Nephron (organoid): ENCODE data around the gene BAZ1A.
"Not testable (repeated sequence)": the region's sequence is repeated elsewhere in the genome, so short reads cannot be mapped to it uniquely, and the experiment has no call there.

Source experiments
- H3K27ac Mint-ChIP-seq, 3 experiments: 2 replicates each; pipeline ENCODE4 v1.8.0; 2020; ENCODE audit warnings: mixed read lengths in 3 of 3, mild to moderate bottlenecking in 2 of 3, moderate library complexity in 1 of 3
- H3K27me3 Mint-ChIP-seq: 2 replicates; pipeline ENCODE4 v1.8.0; 2021; ENCODE audit warnings: low read depth, mild to moderate bottlenecking, moderate library complexity, mixed read lengths
- H3K36me3 Mint-ChIP-seq: 2 replicates; pipeline ENCODE4 v1.8.0; 2020; ENCODE audit warnings: low read depth, mixed read lengths
- H3K4me1 Mint-ChIP-seq: 2 replicates; pipeline ENCODE4 v1.8.0; 2020; ENCODE audit warnings: mixed read lengths
- H3K4me3 Mint-ChIP-seq, 3 experiments: 2 replicates each; pipeline ENCODE4 v1.8.0; 2020; ENCODE audit warnings: mild to moderate bottlenecking in 3 of 3, mixed read lengths in 3 of 3, moderate library complexity in 2 of 3
- H3K9me3 Mint-ChIP-seq: 2 replicates; pipeline ENCODE4 v1.8.0; 2020; ENCODE audit warnings: mixed read lengths
- TF ChIP-seq, protein P1 (sequence below), 3 experiments: fragments of 200-600 bp; sonication (generic); IDR thresholded peaks; one replicate each; pipeline ENCODE4 v1.5.0; 2021; ENCODE audit warnings: antibody characterized with exemption in 3 of 3; ENCODE audit not compliant: unreplicated experiment in 3 of 3

BAZ1A gene

DNA sequence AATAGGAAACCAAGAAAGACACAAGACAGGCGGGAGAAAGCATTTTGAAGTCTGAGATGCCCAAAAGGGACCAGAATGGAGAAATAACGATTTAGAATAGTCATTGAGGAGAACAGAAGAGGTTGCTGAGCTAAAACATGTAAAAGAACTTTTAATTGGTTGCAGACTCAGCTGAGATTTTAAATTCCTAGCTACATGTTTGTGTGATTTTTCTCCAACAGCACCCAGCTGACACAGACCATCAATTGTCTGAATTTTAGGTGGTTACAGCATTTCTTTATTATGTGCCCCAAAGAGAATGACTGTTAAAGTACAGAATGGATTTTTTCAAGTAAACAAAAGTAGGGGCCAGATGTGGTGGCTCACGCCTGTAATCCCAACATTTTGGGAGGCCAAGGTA lies 50.3 kb downstream of the BAZ1A start:
- Mint-ChIP-seq H3K9me3 (peaks cover 3% of the 10 kb centered on the region), H3K27me3 (no peaks in the 10 kb centered on the region), H3K27ac (peak overlapping the region in 1 of 3 experiments; percentile 5), H3K36me3 (peaks cover 62% of the 10 kb centered on the region), H3K4me1 (no peaks in the 10 kb centered on the region), H3K4me3 (no peak overlapping the region)
- TF ChIP-seq, protein P1, sequence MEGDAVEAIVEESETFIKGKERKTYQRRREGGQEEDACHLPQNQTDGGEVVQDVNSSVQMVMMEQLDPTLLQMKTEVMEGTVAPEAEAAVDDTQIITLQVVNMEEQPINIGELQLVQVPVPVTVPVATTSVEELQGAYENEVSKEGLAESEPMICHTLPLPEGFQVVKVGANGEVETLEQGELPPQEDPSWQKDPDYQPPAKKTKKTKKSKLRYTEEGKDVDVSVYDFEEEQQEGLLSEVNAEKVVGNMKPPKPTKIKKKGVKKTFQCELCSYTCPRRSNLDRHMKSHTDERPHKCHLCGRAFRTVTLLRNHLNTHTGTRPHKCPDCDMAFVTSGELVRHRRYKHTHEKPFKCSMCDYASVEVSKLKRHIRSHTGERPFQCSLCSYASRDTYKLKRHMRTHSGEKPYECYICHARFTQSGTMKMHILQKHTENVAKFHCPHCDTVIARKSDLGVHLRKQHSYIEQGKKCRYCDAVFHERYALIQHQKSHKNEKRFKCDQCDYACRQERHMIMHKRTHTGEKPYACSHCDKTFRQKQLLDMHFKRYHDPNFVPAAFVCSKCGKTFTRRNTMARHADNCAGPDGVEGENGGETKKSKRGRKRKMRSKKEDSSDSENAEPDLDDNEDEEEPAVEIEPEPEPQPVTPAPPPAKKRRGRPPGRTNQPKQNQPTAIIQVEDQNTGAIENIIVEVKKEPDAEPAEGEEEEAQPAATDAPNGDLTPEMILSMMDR (IDR thresholded peaks at IDR 0.05; ENCODE audit: unreplicated experiment in 3 of 3): no peak

DNA sequence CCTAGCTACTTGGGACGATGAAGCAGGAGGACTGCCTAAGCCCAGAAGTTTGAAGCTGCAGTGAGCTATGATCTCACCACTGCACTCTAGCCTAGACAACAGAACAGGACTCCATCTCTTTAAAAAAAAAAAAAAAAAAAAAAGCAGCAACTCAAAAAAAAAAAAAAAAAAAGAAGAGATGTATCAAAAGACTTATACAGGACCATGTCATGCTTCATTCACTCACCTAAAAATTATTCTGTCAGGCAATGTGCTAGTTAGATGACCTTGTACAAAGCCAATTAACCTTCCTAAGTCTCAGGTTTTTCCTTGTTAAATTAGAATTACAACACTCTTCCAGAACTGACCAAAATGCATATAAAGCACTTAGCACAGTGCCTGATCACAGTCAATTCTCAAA lies 50.9 kb downstream of the BAZ1A start:
- H3K27me3 Mint-ChIP-seq: no peaks in the 10 kb centered on the region
- H3K9me3 Mint-ChIP-seq: peaks cover 3% of the 10 kb centered on the region
- TF ChIP-seq, protein P1 (IDR thresholded peaks at IDR 0.05; ENCODE audit: unreplicated experiment in 3 of 3): no peak
- no peak overlapping the region for H3K4me3 Mint-ChIP-seq
- no peak overlapping the region for H3K27ac Mint-ChIP-seq
- peaks cover 62% of the 10 kb centered on the region for H3K36me3 Mint-ChIP-seq
- H3K4me1 Mint-ChIP-seq: no peaks in the 10 kb centered on the region

DNA sequence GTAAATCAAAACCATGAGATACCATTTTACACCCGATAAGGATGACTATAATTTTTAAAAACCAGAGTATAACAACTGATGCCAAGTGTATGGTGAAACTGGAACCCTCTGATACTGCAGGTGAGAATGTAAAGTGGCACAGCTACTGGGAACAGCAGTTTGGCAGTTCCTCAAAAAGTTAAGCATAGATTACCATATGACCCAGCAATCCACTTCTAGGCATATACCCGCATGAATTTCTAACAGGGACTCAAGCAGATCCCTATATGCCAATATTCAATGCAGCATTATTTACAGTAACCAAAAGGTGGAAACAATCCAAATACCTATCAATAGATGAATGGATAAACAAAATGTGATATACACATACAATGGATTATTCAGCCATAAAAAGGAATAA lies 57.4 kb downstream of the BAZ1A start:
- Mint-ChIP-seq H3K27me3 (no peaks in the 10 kb centered on the region), H3K9me3 (peaks cover 3% of the 10 kb centered on the region), H3K4me1 (no peaks in the 10 kb centered on the region), H3K36me3 (peaks cover 35% of the 10 kb centered on the region), H3K27ac (no peak overlapping the region), H3K4me3 (no peak overlapping the region)
- TF ChIP-seq, protein P1 (IDR thresholded peaks at IDR 0.05; ENCODE audit: unreplicated experiment in 3 of 3): no peak

DNA sequence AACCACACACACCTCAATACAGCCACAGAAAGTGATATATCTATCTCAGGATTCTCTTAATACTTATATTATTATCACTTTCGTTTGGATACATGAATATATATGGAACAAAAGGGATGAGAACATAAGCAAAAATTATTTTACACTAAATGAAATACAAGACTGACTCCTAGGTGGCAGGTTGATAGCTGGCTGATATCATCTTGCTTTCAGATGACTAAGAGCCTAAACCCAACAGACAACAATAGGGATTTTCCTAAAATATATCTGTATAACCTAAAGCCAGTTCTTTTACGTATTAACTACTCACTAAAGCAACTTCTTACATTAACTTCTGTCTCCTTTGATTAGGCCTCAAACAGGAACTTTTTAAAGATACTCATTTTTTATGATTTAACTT lies 65.1 kb downstream of the BAZ1A start:
- H3K4me3 Mint-ChIP-seq: no peak overlapping the region
- TF ChIP-seq, protein P1 (IDR thresholded peaks at IDR 0.05; ENCODE audit: unreplicated experiment in 3 of 3): no peak
- peaks cover 33% of the 10 kb centered on the region for H3K36me3 Mint-ChIP-seq
- H3K9me3 Mint-ChIP-seq: no peaks in the 10 kb centered on the region
- H3K27ac Mint-ChIP-seq: no peak overlapping the region
- H3K4me1 Mint-ChIP-seq: no peaks in the 10 kb centered on the region
- no peaks in the 10 kb centered on the region for H3K27me3 Mint-ChIP-seq

DNA sequence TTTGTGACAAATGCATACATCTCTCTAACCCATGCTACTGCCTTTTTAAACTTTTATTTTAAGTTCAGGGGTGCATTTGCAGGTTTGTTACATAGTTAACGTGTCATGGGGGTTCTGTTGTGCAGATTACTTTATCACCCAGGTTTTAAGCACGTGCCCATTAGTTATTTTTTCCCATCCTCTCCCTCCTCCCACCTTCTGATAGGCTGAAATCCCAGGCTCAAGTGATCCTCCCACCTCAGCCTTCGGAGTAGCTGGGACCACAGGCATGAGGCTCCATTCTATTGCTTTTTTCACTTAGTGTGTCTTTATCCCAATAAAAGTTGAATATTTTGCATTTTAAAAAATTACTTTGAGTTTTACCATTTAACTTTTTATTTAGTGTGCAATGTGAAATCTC lies 68.9 kb downstream of the BAZ1A start:
- Mint-ChIP-seq H3K27ac (no peak overlapping the region), H3K9me3 (no peaks in the 10 kb centered on the region), H3K27me3 (no peaks in the 10 kb centered on the region), H3K36me3 (peaks cover 55% of the 10 kb centered on the region), H3K4me3 (no peak overlapping the region), H3K4me1 (no peaks in the 10 kb centered on the region)
- TF ChIP-seq, protein P1 (IDR thresholded peaks at IDR 0.05; ENCODE audit: unreplicated experiment in 3 of 3): no peak

DNA sequence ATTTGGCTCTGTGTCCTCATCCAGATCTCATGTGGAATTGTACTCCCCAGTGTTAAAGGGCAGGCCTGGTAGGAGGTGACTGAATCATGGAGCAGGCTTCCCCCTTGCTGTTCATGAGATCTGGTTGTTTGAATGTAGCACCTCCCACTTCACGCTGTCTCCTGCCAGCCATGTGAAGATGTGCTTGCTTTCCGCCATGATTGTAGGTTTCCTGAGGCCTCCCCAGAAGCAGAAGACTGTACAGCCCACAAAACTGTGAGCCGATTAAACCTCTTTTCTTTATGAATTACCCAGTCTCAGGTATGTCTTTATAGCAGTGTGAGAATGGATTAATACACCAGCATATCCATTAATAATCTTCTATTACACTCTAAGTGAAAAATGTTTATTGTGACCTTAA lies 70.2 kb downstream of the BAZ1A start:
- Mint-ChIP-seq H3K4me3 (no peak overlapping the region), H3K27me3 (no peaks in the 10 kb centered on the region), H3K36me3 (peaks cover 66% of the 10 kb centered on the region), H3K4me1 (no peaks in the 10 kb centered on the region), H3K9me3 (peaks cover 2% of the 10 kb centered on the region), H3K27ac (no peak overlapping the region)
- TF ChIP-seq, protein P1 (IDR thresholded peaks at IDR 0.05; ENCODE audit: unreplicated experiment in 3 of 3): no peak

DNA sequence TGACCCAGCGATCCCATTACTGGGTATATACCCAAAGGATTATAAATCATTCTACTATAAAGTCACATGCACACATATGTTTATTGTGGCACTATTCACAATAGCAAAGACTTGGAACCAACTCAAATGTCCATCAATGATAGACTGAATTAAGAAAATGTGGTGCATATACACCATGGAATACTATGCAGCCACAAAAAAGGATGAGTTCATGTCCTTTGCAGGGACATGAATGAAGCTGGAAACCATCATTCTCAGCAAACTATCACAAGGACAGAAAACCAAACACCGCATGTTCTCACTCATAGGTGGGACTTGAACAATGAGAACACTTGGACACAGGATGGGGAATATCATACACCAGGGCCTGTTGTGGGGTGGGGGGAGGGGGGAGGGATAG lies 76.3 kb downstream of the BAZ1A start:
- H3K27me3 Mint-ChIP-seq, H3K9me3 Mint-ChIP-seq, H3K27ac Mint-ChIP-seq, H3K4me3 Mint-ChIP-seq, H3K4me1 Mint-ChIP-seq: not testable (repeated sequence)
- H3K36me3 Mint-ChIP-seq: peaks cover 74% of the 10 kb centered on the region
